ENCODE results near the gene SELENOV. TPM values are rescaled to one million over a fixed set of nuclear protein-coding genes. Genes with fewer than 3 reads are reported as not detected.

Gene SELENOV
- total RNA-seq, 1 donor from 2014 or later: 0.73 TPM

GRCh38 chr19:39568604-39569003 is 53.7 kb downstream of the SELENOV start:
- no peak overlapping the region for H3K4me2 ChIP-seq
- no peaks in the 10 kb centered on the region for H3K4me1 Mint-ChIP-seq

More at GRCh38 chr19:39568604-39569003, 53.7 kb downstream of the SELENOV start:
- Histone ChIP-seq H3K4me3 (no peak overlapping the region), H4K20me1 (ENCODE audit: low read depth) (no peaks in the 10 kb centered on the region), H3K9me3 (ENCODE audit: low read depth) (no peaks in the 10 kb centered on the region), H3K27ac (no peak overlapping the region), H2AFZ (replicated peaks) (no peak overlapping the region), H3K4me1 (no peaks in the 10 kb centered on the region), H3K79me2 (ENCODE audit: low read depth) (no peaks in the 10 kb centered on the region), H3K36me3 (no peaks in the 10 kb centered on the region), H3K9ac (no peak overlapping the region), H3K27me3 (peaks cover 33% of the 10 kb centered on the region), H3F3A (ENCODE audit: low read depth) (no peaks in the 10 kb centered on the region)
- Mint-ChIP-seq H3K4me3 (no peak overlapping the region), H3K27me3 (ENCODE audit: insufficient read depth, low read depth) (peaks cover 2% of the 10 kb centered on the region), H3K27ac (no peak overlapping the region), H3K9me3 (peaks cover 3% of the 10 kb centered on the region), H3K36me3 (no peaks in the 10 kb centered on the region)
- no peak for DNase-seq (ENCODE audit: low spot score)
- TF ChIP-seq EZH2 (IDR thresholded peaks at IDR 0.05) (no peak), EZH2phosphoT487 (IDR thresholded peaks at IDR 0.05) (no peak)
- TF ChIP-seq, protein P1, sequence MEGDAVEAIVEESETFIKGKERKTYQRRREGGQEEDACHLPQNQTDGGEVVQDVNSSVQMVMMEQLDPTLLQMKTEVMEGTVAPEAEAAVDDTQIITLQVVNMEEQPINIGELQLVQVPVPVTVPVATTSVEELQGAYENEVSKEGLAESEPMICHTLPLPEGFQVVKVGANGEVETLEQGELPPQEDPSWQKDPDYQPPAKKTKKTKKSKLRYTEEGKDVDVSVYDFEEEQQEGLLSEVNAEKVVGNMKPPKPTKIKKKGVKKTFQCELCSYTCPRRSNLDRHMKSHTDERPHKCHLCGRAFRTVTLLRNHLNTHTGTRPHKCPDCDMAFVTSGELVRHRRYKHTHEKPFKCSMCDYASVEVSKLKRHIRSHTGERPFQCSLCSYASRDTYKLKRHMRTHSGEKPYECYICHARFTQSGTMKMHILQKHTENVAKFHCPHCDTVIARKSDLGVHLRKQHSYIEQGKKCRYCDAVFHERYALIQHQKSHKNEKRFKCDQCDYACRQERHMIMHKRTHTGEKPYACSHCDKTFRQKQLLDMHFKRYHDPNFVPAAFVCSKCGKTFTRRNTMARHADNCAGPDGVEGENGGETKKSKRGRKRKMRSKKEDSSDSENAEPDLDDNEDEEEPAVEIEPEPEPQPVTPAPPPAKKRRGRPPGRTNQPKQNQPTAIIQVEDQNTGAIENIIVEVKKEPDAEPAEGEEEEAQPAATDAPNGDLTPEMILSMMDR (IDR thresholded peaks at IDR 0.05): no peak

Other genes with a start within 250 kb of the SELENOV start
- not detected in 2 replicates for gene IFNL2, start 246.7 kb upstream of the SELENOV start, total RNA-seq (ENCODE audit: low replicate concordance)
- gene IFNL1, start 218.7 kb upstream of the SELENOV start, total RNA-seq (ENCODE audit: low replicate concordance): not detected in 2 replicates
- gene LRFN1, start 194.3 kb upstream of the SELENOV start, total RNA-seq (ENCODE audit: low replicate concordance): 0.17 and 4.3 TPM in 2 replicates
- gene GMFG, start 179.1 kb upstream of the SELENOV start, total RNA-seq (ENCODE audit: low replicate concordance): 0.43 TPM in 1 of 2 replicates, not detected in the other
- 32.8 and 105 TPM in 2 replicates for gene SAMD4B, start 172.7 kb upstream of the SELENOV start, total RNA-seq (ENCODE audit: low replicate concordance)
- 15.6 and 29.1 TPM in 2 replicates for gene PAF1, start 124.0 kb upstream of the SELENOV start, total RNA-seq (ENCODE audit: low replicate concordance)
- 27.0 and 28.2 TPM in 2 replicates for gene MED29, start 123.8 kb upstream of the SELENOV start, total RNA-seq (ENCODE audit: low replicate concordance)
- gene ZFP36, start 108.3 kb upstream of the SELENOV start, total RNA-seq (ENCODE audit: low replicate concordance): 1.2 TPM in 1 of 2 replicates, not detected in the other
- 10.7 and 46.9 TPM in 2 replicates for gene PLEKHG2, start 102.5 kb upstream of the SELENOV start, total RNA-seq (ENCODE audit: low replicate concordance)
- gene RPS16, start 79.2 kb upstream of the SELENOV start, total RNA-seq (ENCODE audit: low replicate concordance): 94.8 and 268 TPM in 2 replicates
- gene SUPT5H, start 69.6 kb upstream of the SELENOV start, total RNA-seq (ENCODE audit: low replicate concordance): 48.5 and 84.3 TPM in 2 replicates
- gene TIMM50, start 34.3 kb upstream of the SELENOV start, total RNA-seq (ENCODE audit: low replicate concordance): 39.9 and 79.3 TPM in 2 replicates
- 0.37 and 2.8 TPM in 2 replicates for gene DLL3, start 16.2 kb upstream of the SELENOV start, total RNA-seq (ENCODE audit: low replicate concordance)
- 10.1 and 11.1 TPM in 2 replicates for gene EID2B, start 17.7 kb downstream of the SELENOV start, total RNA-seq (ENCODE audit: low replicate concordance)
- gene EID2, start 25.0 kb downstream of the SELENOV start, total RNA-seq (ENCODE audit: low replicate concordance): 20.0 and 23.5 TPM in 2 replicates
- not detected in 2 replicates for gene LGALS13, start 87.4 kb downstream of the SELENOV start, total RNA-seq (ENCODE audit: low replicate concordance)
- not detected in 2 replicates for gene LGALS16, start 140.8 kb downstream of the SELENOV start, total RNA-seq (ENCODE audit: low replicate concordance)
- not detected in 2 replicates for gene LGALS14, start 189.3 kb downstream of the SELENOV start, total RNA-seq (ENCODE audit: low replicate concordance)
- not detected in 2 replicates for gene CLC, start 222.9 kb downstream of the SELENOV start, total RNA-seq (ENCODE audit: low replicate concordance)